IPS DF 19.7 (cell line): ENCODE results near the gene TRMT11.
"Not testable (repeated sequence)": the region's sequence is repeated elsewhere in the genome, so short reads cannot be mapped to it uniquely, and the experiment has no call there.

Source experiments
- DNase-seq: peaks from one replicate; pipeline ENCODE4 v3.0.0-alpha.2; 2013; ENCODE audit warnings: low read depth, low spot score

TRMT11 gene

DNA sequence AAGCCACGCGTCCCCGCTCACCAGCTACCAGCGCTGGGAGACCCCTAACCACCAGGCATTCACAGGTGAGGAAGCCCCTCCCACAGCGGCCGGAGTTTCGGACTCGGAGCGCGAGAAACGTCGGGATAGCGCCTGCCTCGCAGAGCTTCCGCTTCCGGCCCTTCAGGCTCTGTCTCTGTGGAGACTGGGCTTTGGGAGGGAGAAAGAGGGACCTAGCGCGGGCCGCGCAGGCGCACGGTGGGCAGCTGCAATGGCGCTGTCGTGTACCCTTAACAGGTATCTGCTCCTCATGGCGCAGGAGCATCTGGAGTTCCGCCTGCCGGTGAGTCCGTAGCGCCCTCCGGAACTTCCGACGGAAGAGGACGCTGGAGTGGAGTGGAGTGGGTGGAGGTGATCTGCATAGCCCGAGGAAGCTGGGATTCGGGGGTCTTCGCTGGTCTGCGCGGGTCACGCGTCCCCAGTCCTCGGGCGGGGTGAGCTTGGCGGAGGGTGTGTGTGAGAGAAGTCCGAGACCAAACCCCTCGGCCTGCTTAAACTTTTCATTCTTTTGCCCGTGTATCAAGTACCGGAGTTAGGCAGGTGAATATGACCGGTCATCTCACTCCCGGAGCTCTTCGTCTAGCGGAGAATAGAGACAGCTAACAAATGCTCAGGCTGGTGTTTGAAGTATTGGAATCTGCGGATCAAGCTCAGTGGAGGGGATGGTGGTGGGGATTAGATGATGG, at the start of gene TRMT11:
Gene TRMT11, plus strand, starts transcription at position 240 of the 725 bp plus-strand sequence. Its CDS starts 11 bp downstream, at position 251.
- peak; percentile 90 for DNase-seq

DNA sequence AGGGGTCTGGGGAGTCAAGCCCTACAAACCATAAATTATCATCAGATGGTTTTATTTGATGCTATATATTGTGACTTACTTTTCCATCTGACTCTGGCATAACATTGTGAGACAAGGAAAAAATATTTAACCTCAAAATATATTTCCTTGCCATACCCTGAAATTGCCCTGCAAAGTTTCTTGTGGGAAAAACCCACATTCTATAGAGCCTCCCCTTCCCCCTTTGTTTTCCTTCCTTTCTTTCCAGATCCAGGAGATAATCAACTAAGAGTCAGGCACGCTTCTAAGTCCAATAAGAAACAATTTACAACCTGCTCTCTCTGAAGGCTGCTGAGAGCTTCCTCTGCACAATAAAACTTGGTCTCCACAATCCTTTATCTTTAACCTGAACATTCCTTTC, 47.3 kb upstream of the TRMT11 start:
- no peak for DNase-seq

DNA sequence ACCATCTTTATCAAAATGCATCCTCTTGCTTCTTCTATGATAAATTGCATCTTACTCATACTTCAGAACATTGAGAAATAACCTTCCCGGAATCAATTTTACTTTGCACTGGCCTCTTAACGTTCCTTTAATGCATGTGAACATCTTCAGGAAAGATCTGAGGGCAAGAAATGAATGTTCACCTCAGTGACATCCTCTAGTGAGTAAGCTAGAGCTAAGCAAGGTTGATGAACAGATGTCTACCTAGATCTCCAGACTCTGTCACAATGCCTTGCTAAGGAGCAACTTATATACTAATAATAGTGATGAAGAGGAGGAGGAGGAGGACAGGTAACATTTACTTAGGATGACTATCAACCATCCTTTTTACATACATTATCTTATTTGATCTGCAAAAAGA, 46.5 kb upstream of the TRMT11 start:
- DNase-seq = no peak

- DNase-seq = no peak
These were observed 45.9 kb upstream of the TRMT11 start for GRCh38 chr6:125940247-125941041.

GRCh38 chr6:125942672-125943527, 43.4 kb upstream of the TRMT11 start:
- no peak for DNase-seq

GRCh38 chr6:125943528-125944433, 42.6 kb upstream of the TRMT11 start:
- DNase-seq = no peak

DNA sequence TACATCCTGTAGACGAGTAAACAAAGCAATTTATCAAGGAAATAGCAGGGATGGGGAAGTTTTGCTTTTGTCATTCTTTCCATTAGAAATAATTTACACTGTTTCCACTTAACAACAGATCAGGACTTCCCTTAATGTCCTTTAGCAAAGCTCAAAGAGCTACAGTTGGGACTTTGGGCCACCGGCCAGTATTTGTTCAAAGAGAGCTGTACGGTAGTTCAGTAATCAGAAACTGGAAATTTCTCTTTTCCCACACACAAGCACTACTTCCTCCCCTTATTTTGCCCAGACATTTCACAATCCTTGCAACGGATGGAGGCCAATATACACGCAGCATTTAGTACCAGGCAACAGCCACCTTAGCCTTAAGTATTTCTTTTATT, 41.9 kb upstream of the TRMT11 start:
- DNase-seq = no peak

DNA sequence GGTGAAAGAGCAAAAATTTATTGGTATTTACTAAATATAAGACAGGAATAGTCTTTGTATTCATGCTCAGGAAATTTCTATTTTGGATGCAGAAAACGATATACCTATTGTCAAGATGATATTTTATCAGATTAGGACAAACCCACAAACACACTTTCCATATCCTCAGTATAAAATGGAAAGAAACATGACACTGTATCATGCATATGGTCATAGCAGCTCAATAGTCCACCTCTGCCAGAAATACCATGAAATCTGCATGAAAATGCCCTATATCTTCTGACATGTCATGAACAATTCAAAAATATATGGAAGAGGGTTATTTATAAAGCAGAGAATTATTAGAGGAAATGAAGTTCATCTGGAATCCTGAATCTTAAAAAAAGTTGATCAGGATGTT, 41.4 kb upstream of the TRMT11 start:
- no peak for DNase-seq

DNA sequence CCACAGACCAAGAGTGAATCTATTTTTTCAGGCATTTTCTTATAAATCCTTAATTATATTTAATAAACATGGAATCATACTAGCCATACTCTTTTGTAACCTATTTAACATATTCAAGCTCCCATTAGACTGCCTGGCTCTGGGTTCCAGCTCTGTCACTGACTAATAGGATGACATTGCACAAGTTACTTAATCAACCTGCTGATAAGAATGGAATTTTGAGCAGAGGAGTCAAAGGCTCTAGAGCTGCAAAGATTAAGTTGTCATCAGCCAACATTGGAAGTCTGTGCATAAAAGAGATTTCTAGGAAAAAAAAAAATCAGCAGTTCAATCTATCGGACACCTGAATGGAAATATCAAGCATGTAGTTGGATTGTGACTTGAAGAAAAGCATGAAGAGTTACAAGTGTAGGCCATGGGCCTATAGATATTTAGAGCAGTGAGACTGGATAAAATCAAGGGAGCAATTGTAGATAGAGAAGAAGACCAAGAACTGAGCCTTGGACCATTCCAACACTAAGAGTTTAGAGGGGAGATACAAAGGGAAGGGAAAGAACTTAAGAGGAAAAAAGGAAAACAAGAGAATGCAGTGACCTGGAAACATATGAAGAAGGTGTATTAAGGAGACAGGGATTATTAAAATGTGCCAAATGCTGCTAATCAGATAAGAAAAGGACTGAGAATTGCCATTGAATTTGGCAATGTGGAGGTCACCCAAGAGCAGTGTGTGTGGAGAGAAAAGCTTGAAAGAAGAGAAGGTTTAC, 40.8 kb upstream of the TRMT11 start:
- no peak for DNase-seq

GRCh38 chr6:125947615-125948014, 38.7 kb upstream of the TRMT11 start:
- no peak for DNase-seq

GRCh38 chr6:125948455-125948854, 37.9 kb upstream of the TRMT11 start:
- DNase-seq = no peak

DNA sequence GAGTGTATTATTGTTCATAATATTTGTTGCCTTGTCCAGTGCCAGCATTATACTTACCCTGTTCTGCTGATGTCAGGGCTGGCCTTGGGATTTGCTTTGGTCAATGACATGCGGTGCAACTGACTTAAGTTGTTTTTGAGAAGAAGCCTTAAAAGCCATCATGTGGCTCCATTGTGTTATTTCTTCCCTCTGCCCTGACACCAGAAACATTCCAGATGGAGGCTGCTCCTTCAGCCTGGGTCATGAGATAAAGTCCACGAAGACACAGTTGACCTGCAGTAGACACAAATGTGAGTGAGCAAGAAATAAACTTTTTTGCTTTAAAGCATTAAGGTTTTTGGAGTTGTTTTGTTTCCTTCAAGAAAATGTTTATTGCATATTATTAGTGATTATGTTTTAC, 37.3 kb upstream of the TRMT11 start:
- DNase-seq = no peak

DNA sequence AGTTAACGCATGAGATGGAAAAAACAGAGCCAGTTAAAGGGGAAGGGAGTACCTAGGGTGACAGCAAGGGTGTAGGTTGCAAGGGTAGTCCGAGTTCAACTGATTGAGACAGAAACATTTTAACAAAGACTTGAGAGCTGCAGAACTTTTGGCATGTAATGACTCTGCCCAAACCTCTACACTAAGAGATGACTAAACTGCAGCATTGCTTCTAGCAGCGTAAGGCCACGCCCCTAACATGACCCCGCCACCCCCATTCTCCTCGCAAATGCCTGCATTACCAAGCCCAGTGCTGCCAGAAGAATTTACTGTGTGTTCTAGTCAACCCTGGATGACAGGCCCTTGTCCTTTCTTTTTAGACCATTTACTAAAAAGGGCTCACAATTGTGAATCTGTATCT, 36.0 kb upstream of the TRMT11 start:
- DNase-seq = no peak

DNA sequence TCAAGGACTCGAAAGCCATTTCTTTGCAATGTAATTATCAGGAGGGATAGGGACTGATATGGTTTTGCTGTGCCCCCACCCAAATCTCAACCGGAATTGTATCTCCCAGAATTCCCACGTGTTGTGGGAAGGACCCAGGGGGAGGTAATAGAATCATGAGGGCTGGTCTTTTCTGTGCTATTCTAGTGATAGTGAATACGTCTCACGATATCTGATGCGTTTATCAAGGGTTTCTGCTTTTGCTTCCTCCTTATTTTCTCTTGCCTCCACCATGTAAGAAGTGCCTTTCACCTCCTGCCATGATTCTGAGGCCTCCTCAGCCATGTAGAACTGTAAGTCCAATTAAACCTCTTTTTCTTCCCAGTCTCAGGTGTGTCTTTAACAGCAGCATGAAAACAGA, 35.6 kb upstream of the TRMT11 start:
- DNase-seq = not testable (repeated sequence)

DNA sequence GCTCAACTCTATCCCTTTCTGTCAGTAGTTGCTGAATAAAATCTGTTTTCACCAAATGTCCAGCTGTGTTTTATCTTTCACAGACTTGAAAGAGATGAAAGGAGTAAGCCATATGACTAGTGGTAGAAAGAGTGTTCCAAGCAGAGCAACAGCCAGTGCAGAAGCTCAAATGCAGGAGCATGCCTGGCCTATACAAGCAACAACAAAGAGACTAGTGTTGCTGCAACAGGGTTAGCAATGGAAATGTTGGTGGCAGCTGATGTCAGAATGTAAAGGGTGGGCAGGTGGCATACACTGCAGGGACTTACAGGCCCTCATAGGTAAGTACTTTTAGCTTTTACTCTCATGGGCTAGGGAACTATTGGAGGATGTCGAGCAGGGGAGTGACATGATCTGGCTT, 35.0 kb upstream of the TRMT11 start:
- no peak for DNase-seq

DNA sequence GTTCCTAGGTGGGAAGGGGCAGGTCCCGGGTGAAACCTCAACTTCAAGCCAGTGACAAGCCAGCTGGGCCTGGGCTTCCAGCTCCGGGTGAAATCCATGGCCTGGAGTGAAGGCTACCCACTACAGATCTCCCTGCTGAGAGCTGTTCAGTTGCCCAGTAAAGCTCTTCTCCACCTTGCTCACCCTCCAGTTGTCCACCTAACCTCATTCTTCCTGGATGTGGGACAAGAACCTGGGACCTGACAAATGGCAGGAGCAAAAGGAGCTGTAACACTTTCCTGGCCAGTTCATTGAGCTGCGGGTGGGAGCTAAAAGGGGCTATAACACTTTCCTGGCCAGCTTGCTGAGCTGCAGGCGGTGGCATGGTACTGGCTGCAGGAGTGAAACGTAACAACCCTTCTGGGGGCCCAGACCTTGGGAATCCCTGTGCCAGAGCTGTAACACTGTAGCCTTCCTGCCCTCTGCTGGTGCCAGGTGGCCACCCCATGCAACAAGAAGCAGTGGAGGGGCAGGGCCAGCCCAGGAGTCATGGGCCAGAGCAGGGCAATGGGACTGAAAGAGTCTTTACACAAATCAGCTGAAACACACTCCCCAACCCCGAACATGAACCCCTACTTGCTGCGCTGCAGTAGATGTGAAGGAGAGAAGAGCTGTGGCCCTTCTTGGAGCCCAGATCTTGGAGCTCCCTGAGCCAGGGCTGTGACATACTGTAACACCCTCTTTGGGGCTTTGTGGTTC, 33.4 kb upstream of the TRMT11 start:
- no peak for DNase-seq

GRCh38 chr6:125953502-125953875, 32.9 kb upstream of the TRMT11 start:
- no peak for DNase-seq

DNA sequence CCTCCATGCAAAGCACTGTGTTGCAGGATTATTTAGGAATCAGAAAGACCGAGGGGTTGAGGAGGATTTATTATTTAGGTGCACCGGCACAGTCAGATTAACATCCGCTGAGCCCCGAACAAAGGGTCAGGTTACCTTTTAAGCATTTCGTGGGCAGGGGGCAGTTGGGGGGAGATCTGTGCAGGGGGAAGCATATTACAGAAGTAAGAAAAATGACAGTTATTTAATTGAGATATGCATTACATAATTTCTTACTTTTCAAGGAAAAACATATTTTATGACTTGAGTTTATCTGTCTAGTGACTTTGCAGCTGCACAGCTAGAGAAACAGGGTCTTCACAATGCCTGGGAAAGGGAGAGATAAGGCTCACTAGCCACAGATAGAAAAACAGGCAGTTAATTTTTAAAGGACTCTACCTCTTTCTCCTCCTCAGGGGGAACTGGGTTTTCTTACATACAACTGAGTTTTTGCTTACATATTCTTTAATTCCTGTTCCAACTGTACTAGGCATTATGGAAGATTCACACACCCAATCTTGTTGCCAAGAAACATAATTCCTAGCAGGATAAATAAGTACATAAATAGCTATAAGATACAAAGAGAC, 31.5 kb upstream of the TRMT11 start:
- no peak for DNase-seq

GRCh38 chr6:125955973-125956372, 30.4 kb upstream of the TRMT11 start:
- no peak for DNase-seq
